ENCODE measurements around the gene MFGE8.

The MFGE8 gene

GRCh38 chr15:88897456-88898194 lies 15.6 kb downstream of the MFGE8 start:
- peak; percentile 79 for DNase-seq

GRCh38 chr15:88897142-88897455 lies 16.1 kb downstream of the MFGE8 start:
- no peak for DNase-seq

- DNase-seq, result no peak
Measured at GRCh38 chr15:88896333-88897033, 16.7 kb downstream of the MFGE8 start.

- DNase-seq, result peak; percentile 22
Measured at GRCh38 chr15:88894819-88895767, 18.1 kb downstream of the MFGE8 start, which contains the start of gene HAPLN3. TSS of gene HAPLN3 (minus strand) at chr15:88895544. CDS start at chr15:88887298, 8,246 bp downstream.

GRCh38 chr15:88894348-88894818 lies 18.8 kb downstream of the MFGE8 start:
- DNase-seq, result peak; percentile 34

GRCh38 chr15:88891540-88892254 lies 21.5 kb downstream of the MFGE8 start:
- no peak for DNase-seq

- DNase-seq, result no peak
Measured at GRCh38 chr15:88890495-88890894, 22.7 kb downstream of the MFGE8 start.

- DNase-seq, result no peak
Measured at GRCh38 chr15:88888719-88889118, 24.5 kb downstream of the MFGE8 start.

GRCh38 chr15:88887068-88887580 lies 26.1 kb downstream of the MFGE8 start:
- DNase-seq, result no peak

GRCh38 chr15:88882785-88883184 lies 30.4 kb downstream of the MFGE8 start:
- DNase-seq, result no peak

GRCh38 chr15:88881775-88882174 lies 31.4 kb downstream of the MFGE8 start:
- DNase-seq, result no peak

GRCh38 chr15:88880944-88881740 lies 32.0 kb downstream of the MFGE8 start:
- DNase-seq, result no peak

- DNase-seq, result peak; percentile 42
Measured at GRCh38 chr15:88878720-88879184, 34.4 kb downstream of the MFGE8 start.

GRCh38 chr15:88877906-88878305 lies 35.3 kb downstream of the MFGE8 start:
- no peak for DNase-seq

- no peak for DNase-seq
Measured at GRCh38 chr15:88877415-88877814, 35.8 kb downstream of the MFGE8 start.

GRCh38 chr15:88876573-88876972 lies 36.6 kb downstream of the MFGE8 start:
- no peak for DNase-seq

GRCh38 chr15:88874684-88875083 lies 38.5 kb downstream of the MFGE8 start:
- no peak for DNase-seq

GRCh38 chr15:88874275-88874674 lies 38.9 kb downstream of the MFGE8 start:
- no peak for DNase-seq

GRCh38 chr15:88873786-88874185 lies 39.4 kb downstream of the MFGE8 start:
- DNase-seq, result no peak

GRCh38 chr15:88872706-88873105 lies 40.5 kb downstream of the MFGE8 start:
- no peak for DNase-seq

GRCh38 chr15:88872106-88872505 lies 41.1 kb downstream of the MFGE8 start:
- DNase-seq, result no peak
